Measurements from ENCODE around the gene CDC42EP4. TPM values are rescaled to one million over a fixed set of nuclear protein-coding genes. Genes with fewer than 3 reads are reported as not detected.

CDC42EP4 gene
- total RNA-seq, 6 donors from 2014 or later: 28.3 to 65.7 (median 52.9) TPM

GRCh38 chr17:73247726-73248125 lies 64.1 kb downstream of the CDC42EP4 start:
- Histone ChIP-seq H3K9me3 (no peaks in the 10 kb centered on the region), H3K27me3 (no peaks in the 10 kb centered on the region), H3K4me3 (no peak overlapping the region), H3K36me3 (peaks cover 5 to 42% (median 21%) of the 10 kb centered on the region in 4 donors), H3K4me1 (no peaks in the 10 kb centered on the region), H3K27ac (no peak overlapping the region)
- 76 to 85% methylated on average over 2 of the region's 2 CpGs for WGBS, 2 donors
- DNase-seq: no peak
- TF ChIP-seq POLR2A (IDR thresholded peaks at IDR 0.05) (no peak), CTCF (IDR thresholded peaks at IDR 0.05) (peak in 1 of 6 experiments; percentile 8)
- no peak for ATAC-seq (ENCODE audit: low FRiP score in 2 of 2)

- ATAC-seq (ENCODE audit: low FRiP score in 2 of 2) (no peak), DNase-seq (no peak)
- no peaks in the 10 kb centered on the region for H3K27me3 ChIP-seq
- TF ChIP-seq CTCF (IDR thresholded peaks at IDR 0.05): no peak
- no peak for TF ChIP-seq POLR2AphosphoS5 (IDR thresholded peaks at IDR 0.05)
- peaks cover 4 to 9% (median 8%) of the 10 kb centered on the region in 4 donors for H3K4me1 ChIP-seq
- no peaks in the 10 kb centered on the region for H3K9me3 ChIP-seq
- H3K27ac ChIP-seq: no peak overlapping the region
- WGBS, 2 donors: 77 to 78% methylated on average over 2 of the region's 2 CpGs
- peaks cover 5 to 54% (median 25%) of the 10 kb centered on the region in 4 donors for H3K36me3 ChIP-seq
- H3K4me3 ChIP-seq: no peak overlapping the region
Observed at GRCh38 chr17:73240561-73240960, 71.2 kb downstream of the CDC42EP4 start.

- H3K27me3 ChIP-seq: no peaks in the 10 kb centered on the region
- no peaks in the 10 kb centered on the region for H3K9me3 ChIP-seq
- H3K4me3 ChIP-seq: no peak overlapping the region
- DNase-seq: no peak
- ATAC-seq (ENCODE audit: low FRiP score in 2 of 2): no peak
- H3K4me1 ChIP-seq: peaks cover 12 to 18% (median 15%) of the 10 kb centered on the region in 4 donors
- WGBS, 2 donors: 58 to 66% methylated on average over 6 of the region's 6 CpGs
- H3K36me3 ChIP-seq: peaks cover 0 to 37% (median 15%) of the 10 kb centered on the region in 4 donors
- TF ChIP-seq EP300 (IDR thresholded peaks at IDR 0.05) (no peak), CTCF (IDR thresholded peaks at IDR 0.05) (no peak), POLR2AphosphoS5 (IDR thresholded peaks at IDR 0.05) (no peak), POLR2A (IDR thresholded peaks at IDR 0.05) (no peak)
- no peak overlapping the region for H3K27ac ChIP-seq
Observed at GRCh38 chr17:73237714-73238113, 74.1 kb downstream of the CDC42EP4 start.

- no peak for ATAC-seq (ENCODE audit: low FRiP score in 2 of 2)
- 86 to 92% methylated on average over 10 of the region's 10 CpGs for whole genome bisulfite sequencing, 2 donors
- no peak for DNase-seq
- Histone ChIP-seq H3K36me3 (peaks cover 0 to 23% (median 14%) of the 10 kb centered on the region in 4 donors), H3K4me1 (peaks cover 25 to 33% (median 30%) of the 10 kb centered on the region in 4 donors), H3K9me3 (no peaks in the 10 kb centered on the region), H3K27ac (no peak overlapping the region), H3K4me3 (no peak overlapping the region), H3K27me3 (no peaks in the 10 kb centered on the region)
- TF ChIP-seq POLR2A (IDR thresholded peaks at IDR 0.05): no peak
- no peak for TF ChIP-seq POLR2AphosphoS5 (IDR thresholded peaks at IDR 0.05)
- TF ChIP-seq CTCF (IDR thresholded peaks at IDR 0.05): no peak
- no peak for TF ChIP-seq EP300 (IDR thresholded peaks at IDR 0.05)
Observed at GRCh38 chr17:73234736-73235135, 77.1 kb downstream of the CDC42EP4 start.

Other genes with a start within 250 kb of the CDC42EP4 start
- gene SLC39A11, start 219.3 kb downstream of the CDC42EP4 start, total RNA-seq: 10 to 100 TPM; 16.3 to 57.6 (median 29.5) TPM
- gene SSTR2, start 147.0 kb downstream of the CDC42EP4 start, total RNA-seq: 1 to 10 TPM in 1 of 6 donors, under 1 TPM in 4, not detected in 1; 0.10 to 1.0 (median 0.14) TPM
- 10 to 100 TPM; 27.7 to 75.4 (median 32.5) TPM for gene COG1, start 118.9 kb downstream of the CDC42EP4 start, total RNA-seq
- gene CPSF4L, start 50.1 kb downstream of the CDC42EP4 start, total RNA-seq: under 1 TPM in 1 of 6 donors, not detected in 5; 0.46 TPM

Data from upper lobe of left lung (tissue), 6 donors.